Heart left ventricle (tissue), 13 donors: ENCODE data around the gene ESPN.

Experiments used
- POLR2A ChIP-seq, 2 donors: fragments of 450-650 bp; IDR thresholded peaks; one replicate each; pipeline ENCODE4 v1.6.1; 2017; ENCODE audit warnings: antibody characterized with exemption in 2 of 2, mild to moderate bottlenecking in 2 of 2, moderate library complexity in 2 of 2
- TF ChIP-seq, protein P1 (sequence below), 12 donors: fragments of 200-600 bp; sonication (generic) in 4 of 12; IDR thresholded peaks; one replicate each; pipeline versions ENCODE4 v1.5.0 to v1.8.0; 2018 to 2022; ENCODE audit warnings: antibody characterized with exemption in 12 of 12, mild to moderate bottlenecking in 5 of 12
- donor health status: ischemic (EF 13 %, LVEDD 7.1; RV severe dilation, severe dysfunction).
- donor health status: DM: no; HTN: yes; CAD: no.
- donor health status: DM: no; HTN: no; CAD: no.
- donor health status: ischemic (EF 25% LVEDD 6.9; RV normal size, moderate dysfunction).
- donor health status: ischemic (EF 25% LVEDD 5.7; RV mildly dilated, moderate dysfunction).
- donor health status: ischemic (EF 35%, LVEDD 5.7; RV mildly dilated, moderate dysfunction).
- donor health status: nonischemic (EF 11% LVEDD 7.7; RV severe dilation, severe dysfunction).
- donor health status: DM: yes; HTN: yes; CAD: no.
- donor health status: PGD.
- donor health status: ischemic (EF 29% LVEDD 5.4; RV normal size, mild dysfunction).
- donor health status: nonischemic (EF 23%, LVEDD 6.1; RV moderate dilation, normal function).

GRCh38 chr1:6397844-6398441 is 26.6 kb upstream of the ESPN start:
- TF ChIP-seq, protein P1, sequence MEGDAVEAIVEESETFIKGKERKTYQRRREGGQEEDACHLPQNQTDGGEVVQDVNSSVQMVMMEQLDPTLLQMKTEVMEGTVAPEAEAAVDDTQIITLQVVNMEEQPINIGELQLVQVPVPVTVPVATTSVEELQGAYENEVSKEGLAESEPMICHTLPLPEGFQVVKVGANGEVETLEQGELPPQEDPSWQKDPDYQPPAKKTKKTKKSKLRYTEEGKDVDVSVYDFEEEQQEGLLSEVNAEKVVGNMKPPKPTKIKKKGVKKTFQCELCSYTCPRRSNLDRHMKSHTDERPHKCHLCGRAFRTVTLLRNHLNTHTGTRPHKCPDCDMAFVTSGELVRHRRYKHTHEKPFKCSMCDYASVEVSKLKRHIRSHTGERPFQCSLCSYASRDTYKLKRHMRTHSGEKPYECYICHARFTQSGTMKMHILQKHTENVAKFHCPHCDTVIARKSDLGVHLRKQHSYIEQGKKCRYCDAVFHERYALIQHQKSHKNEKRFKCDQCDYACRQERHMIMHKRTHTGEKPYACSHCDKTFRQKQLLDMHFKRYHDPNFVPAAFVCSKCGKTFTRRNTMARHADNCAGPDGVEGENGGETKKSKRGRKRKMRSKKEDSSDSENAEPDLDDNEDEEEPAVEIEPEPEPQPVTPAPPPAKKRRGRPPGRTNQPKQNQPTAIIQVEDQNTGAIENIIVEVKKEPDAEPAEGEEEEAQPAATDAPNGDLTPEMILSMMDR (IDR thresholded peaks at IDR 0.05), result no peak
- TF ChIP-seq POLR2A (IDR thresholded peaks at IDR 0.05), result no peak
